HepG2 (cell line): ENCODE measurements around the gene SCAPER.
"Not testable (repeated sequence)": the region's sequence is repeated elsewhere in the genome, so short reads cannot be mapped to it uniquely, and the experiment has no call there.

Experiments used
- PHF20 ChIP-seq: sonication (generic); formaldehyde crosslinking; IDR thresholded peaks from 2 replicates; pipeline ENCODE4 v1.5.0; 2020; ENCODE audit warnings: mild to moderate bottlenecking, missing genetic modification reagents
- SRSF1 ChIP-seq: fragments of 200-400 bp; formaldehyde crosslinking; optimal IDR thresholded peaks from 2 replicates; pipeline ENCODE3; 2017; ENCODE audit warnings: mild to moderate bottlenecking, low read depth, low read length, moderate library complexity
- ZNF546 ChIP-seq: sonication (generic); formaldehyde crosslinking; conservative IDR thresholded peaks from 2 replicates; pipeline ENCODE4 v1.8.1; 2023; ENCODE audit warnings: mild to moderate bottlenecking, missing genetic modification reagents

- not testable (repeated sequence) for TF ChIP-seq PHF20 (CRISPR knock-in tag); SRSF1; ZNF546 (CRISPR knock-in tag)
Observed at GRCh38 chr15:76850367-76850766, 54.8 kb downstream of the SCAPER start.
